ENCODE results near the gene ST7.

DNA sequence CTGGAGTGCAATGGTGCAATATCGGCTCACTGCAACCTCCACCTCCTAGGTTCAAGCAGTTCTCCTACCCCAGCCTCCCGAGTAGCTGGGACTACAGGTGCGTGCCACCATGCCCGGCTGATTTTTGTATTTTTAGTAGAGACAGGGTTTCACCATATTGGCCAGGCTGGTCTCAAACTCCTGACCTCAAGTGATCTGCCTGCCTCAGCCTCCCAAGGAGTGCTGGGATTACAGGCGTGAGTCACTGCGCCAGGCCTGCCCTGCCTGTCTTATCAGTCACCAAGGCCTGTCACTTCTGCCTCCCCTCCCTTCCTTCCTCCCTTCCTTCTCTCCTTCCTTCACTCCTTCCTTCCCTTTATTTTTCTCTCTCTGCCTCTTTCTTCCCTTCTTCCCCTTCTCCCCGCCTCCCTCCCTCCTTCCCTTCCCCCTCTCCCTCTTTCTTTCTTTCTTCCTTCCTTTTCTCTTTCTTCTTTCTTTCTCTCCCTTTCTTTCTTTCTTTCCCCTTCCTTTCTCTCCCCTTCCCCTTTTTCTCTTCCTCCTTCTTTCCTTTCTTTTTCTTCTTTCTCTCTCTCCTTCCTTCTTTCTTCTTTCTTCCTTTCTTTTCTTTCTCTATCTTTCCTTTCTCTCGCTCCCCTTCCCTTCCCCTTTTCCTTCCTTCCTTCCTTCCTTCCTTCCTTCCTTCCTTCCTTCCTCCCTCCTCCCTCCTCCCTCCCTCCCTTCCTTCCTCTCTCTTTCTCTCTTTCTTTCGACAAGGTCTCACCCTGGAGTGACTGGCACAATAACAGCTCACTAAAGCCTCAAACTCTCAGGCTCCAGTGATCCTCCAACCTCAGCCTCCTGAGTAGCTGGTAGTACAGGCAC, 3.1 kb upstream of the ST7 start:
- TF ChIP-seq NR3C1 (IDR thresholded peaks at IDR 0.05) (no peak), ZC3H11A (IDR thresholded peaks at IDR 0.05) (no peak), HEYL (CRISPR knock-in tag; IDR thresholded peaks at IDR 0.05) (no peak)
- TF ChIP-seq, protein P1, sequence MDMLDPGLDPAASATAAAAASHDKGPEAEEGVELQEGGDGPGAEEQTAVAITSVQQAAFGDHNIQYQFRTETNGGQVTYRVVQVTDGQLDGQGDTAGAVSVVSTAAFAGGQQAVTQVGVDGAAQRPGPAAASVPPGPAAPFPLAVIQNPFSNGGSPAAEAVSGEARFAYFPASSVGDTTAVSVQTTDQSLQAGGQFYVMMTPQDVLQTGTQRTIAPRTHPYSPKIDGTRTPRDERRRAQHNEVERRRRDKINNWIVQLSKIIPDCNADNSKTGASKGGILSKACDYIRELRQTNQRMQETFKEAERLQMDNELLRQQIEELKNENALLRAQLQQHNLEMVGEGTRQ (IDR thresholded peaks at IDR 0.05) = no peak
